IPS-NIHi7 (cell line): ENCODE data around the gene VEGFA.

ENCODE experiments used
- DNase-seq: peaks from one replicate; pipeline ENCODE4 v3.0.0; 2012; ENCODE audit warnings: mixed read lengths; ENCODE audit errors: extremely low spot score

VEGFA gene

GRCh38 chr6:43821101-43821886, 51.3 kb downstream of the VEGFA start:
- no peak for DNase-seq

GRCh38 chr6:43823390-43823789, 53.4 kb downstream of the VEGFA start:
- DNase-seq, result no peak

- DNase-seq, result no peak
These were observed 54.1 kb downstream of the VEGFA start for GRCh38 chr6:43823879-43824702.

- DNase-seq, result no peak
These were observed 54.7 kb downstream of the VEGFA start for GRCh38 chr6:43824703-43825064.

DNA sequence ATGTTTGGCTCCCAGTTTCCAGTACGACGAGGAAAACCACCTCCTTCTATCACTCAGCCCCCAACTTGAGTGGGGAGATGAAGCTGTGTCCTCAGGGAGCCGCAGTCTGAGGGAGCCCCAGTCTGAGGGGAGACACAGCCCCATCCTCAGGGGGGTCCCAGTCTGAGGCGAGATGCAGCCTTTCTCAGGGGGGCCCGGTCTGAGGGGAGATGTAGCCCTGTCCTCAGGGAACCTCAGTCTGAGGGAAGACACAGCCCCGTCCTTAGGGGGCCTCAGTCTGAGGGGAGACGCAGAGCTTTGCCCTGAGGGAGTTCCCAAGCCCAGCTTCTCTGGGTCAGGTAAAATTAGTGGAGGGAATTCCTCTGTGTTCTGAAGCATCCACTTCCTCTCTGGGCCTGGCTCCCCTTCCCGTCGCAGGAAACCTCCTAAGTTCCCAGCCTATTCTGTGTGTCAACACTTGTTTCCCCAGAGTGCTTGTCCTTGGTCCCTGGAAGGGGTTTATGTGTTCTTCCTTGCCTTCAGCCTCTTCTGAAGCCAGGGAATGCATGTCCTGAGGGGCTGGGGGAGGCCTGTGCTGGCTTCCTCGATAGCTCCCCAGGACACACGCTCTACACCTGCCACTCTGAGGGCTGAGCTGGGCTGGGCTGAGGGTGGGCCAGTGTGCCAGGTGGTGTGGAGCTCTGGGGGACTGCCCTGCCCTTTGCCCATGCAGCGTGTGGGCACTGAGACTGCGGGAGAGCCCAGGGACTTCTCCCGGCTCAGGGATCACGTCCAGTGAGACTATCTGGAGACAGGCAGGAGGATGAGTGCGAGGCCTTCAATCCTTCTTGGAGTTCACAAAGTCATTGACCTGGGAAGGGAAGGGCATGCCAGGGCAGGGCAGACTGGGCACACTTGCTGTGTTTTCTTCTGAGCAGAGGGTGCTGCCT, 55.4 kb downstream of the VEGFA start:
- DNase-seq, result no peak

DNA sequence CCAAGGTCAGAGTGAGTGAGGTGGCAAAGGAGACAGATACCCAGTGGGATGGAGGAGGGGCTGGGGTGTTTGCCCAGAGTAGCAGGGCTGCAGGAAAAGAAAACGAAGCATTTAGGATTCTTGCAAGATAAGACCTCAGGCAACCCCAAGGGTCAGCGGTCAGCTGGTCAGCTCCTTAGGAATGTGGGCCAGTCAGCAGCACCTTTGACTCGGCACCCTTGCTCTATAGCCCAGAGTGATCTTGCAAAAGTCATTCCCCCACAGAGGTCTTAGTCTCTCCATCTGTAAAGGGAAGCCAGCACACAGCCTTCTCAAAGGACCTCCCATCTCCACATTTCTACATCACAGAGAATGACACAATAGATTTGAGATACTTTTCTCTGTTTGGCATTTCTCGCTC, 56.7 kb downstream of the VEGFA start:
- DNase-seq, result no peak

- no peak for DNase-seq
These were observed 57.9 kb downstream of the VEGFA start for GRCh38 chr6:43827898-43828297.

DNA sequence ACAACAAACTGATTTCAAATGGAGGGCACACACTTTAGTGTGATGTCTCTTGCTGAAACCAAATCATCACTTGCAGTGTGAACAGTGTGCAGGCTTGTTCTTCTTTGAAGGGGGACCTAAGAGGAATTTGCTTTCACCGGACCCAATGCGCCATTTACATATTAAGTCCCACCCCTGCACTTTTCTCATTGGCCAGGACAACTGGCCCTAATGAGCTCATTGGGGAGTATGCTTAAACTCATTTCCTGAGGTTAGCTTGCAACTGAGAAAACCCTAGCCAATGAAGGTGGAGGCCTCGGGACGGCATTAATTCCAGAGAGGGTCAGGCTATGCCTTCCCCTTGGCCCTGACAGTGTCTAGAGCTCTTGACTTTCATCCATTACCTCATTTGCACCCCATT, 58.7 kb downstream of the VEGFA start:
- peak; percentile 64 for DNase-seq

- no peak for DNase-seq
These were observed 59.5 kb downstream of the VEGFA start for GRCh38 chr6:43829470-43829869.

GRCh38 chr6:43830775-43831174, 60.8 kb downstream of the VEGFA start:
- no peak for DNase-seq

- no peak for DNase-seq
These were observed 61.2 kb downstream of the VEGFA start for GRCh38 chr6:43831191-43831590.

DNA sequence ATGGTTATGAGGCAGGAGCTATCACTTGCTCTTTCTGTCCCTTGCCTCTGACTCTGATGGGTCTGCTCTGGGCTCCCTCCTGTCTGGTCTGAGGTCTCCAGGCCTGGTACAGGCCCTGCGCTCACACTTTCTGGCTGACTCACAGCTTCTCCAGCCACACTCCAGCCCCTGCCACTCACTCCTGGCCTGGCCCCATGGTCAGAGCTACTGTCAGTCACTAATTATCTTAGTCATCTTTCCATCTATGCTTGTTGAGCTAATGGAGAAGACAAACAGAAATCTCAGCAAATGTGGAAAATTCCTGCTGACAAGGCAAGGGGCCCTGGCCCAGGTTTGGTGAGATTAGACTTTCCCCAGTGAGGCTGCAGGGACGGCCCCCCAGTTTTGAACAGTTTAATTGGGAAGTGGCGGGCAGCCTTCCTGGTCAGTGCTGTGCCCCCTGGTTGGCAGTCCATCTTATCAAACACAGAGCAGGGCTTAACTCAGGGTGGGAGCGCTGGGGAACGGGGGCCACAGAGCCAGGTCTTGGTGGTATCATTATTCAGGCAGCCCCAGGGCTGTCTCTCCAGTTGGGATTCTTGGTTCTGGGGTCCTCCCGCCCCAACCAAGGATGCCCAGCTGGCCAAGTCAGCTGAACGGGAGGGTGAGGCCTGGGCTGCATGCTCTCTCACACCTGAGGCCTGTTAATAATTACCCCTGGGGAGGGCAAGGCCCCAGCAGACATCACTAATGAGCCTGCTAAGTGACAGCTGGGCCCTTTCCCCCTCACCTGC, 63.4 kb downstream of the VEGFA start:
- no peak for DNase-seq

DNA sequence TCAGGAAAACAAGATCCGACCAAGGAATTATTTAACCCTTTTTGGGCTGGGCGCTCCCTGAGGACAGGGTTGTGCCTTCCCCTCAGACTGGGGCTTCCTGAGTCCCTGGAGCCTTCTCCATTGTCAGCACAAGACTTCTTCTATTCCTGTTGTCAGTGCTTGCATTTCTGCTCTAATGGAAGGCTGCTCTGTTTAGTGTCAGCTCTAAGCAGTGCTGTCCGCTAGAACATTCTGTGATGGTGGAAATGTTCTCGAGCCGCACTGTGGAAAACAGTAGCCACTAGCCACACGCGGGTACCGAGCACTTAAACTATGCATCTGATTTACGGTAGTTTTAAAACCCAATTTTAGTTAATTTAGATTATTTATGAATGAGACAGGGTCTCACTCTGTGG, 64.0 kb downstream of the VEGFA start:
- DNase-seq, result no peak

DNA sequence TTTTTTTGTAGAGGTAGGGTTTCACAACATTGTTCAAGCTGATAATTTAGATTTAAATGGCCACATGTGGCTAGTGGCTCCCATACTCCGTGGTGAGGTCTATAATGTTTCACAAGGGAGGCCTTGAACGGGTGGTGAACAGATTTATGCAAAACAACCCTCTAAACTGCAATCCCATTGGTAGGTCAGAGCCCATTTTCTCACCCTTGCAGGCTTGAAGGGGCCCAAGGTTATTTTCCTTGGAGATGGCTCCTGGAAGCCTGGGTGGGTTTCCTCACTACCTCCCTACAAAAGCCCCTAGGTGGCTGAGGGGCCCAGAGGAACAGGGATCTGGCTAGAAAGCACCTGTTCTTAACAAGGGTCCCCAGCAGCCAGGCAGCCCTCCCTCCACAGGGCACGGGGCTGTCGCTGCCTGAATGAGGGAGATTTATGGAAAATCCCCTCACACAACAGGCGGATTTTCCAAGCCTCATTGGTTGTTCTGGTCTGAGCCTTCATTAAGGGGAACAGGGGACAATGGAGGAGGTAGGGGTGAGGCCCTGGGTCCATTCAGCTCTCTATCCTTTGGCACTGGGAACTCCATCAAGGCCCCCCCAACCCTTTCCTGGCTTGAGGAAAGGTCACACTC, 64.6 kb downstream of the VEGFA start:
- no peak for DNase-seq

DNA sequence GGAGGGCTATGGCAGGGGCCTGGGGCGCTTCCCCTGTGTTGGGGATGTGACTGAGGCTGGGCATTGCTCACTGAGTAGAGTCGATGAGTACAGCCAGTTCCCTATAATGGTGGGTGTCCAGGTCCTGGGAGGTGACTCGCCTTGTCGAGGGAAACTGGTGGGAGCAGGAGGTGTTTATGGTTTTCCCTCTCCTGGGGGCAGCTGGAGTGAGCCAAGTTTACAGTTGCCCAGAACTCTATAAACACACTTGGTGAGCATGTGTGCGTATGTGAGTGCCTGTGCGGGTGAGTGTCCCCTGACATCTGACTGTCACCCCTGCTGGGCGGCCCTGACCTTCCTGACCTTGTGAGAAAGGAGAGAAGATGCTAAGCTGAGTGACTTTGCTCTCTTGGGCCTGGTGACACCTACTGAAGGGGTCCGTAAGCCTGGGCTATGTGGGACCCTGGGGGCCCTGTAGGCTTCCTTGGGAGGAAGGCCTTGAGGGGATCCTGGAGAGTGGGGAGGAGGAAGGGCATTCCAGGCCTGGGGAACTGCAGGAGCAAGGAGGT, 65.9 kb downstream of the VEGFA start:
- DNase-seq, result no peak
